ENCODE results near the gene CD68.

The CD68 gene

DNA sequence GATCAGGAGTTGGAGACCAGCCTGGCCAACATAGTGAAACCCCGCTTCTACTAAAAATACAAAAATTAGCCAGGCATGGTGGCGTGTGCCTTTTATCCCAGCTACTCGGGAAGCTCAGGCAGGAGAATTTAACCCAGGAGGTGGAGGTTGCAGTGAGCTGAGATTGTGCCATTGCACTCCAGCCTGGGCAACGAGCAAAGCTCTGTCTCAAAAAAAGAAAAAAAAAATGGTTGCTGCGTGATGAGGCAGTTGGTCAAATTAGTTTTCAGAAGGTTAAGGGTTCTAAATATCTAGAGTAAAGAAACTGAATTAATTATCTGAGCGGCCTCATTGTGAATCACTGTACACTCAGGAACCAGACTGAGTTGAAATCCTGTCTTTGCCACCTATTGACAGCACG is 3.5 kb upstream of the CD68 start:
- no peak overlapping the region; the same call in 1 of the 2 replicates for H3K9ac ChIP-seq (ENCODE audit: low read length)
- H3K4me2 ChIP-seq (ENCODE audit: low read depth, low read length, poor library complexity, severe bottlenecking), result no peak overlapping the region
- no peaks in the 10 kb centered on the region for H3K9me3 ChIP-seq (ENCODE audit: insufficient read depth, low read length)
- H2AFZ ChIP-seq (ENCODE audit: low read depth, low read length, severe bottlenecking), result no peak overlapping the region
- peaks cover 35% of the 10 kb centered on the region for H3K79me2 ChIP-seq (ENCODE audit: insufficient read depth, low read length)
- peaks cover 38% of the 10 kb centered on the region for H3K36me3 ChIP-seq (ENCODE audit: low read length)
- no peak overlapping the region for H3K27ac ChIP-seq (ENCODE audit: low read depth, low read length)
- H4K20me1 ChIP-seq (ENCODE audit: low read depth, low read length), result peaks cover 32% of the 10 kb centered on the region
- no peak for TF ChIP-seq EZH2phosphoT487 (conservative IDR thresholded peaks at IDR 0.05; ENCODE audit: low read length)
- TF ChIP-seq, protein P1, sequence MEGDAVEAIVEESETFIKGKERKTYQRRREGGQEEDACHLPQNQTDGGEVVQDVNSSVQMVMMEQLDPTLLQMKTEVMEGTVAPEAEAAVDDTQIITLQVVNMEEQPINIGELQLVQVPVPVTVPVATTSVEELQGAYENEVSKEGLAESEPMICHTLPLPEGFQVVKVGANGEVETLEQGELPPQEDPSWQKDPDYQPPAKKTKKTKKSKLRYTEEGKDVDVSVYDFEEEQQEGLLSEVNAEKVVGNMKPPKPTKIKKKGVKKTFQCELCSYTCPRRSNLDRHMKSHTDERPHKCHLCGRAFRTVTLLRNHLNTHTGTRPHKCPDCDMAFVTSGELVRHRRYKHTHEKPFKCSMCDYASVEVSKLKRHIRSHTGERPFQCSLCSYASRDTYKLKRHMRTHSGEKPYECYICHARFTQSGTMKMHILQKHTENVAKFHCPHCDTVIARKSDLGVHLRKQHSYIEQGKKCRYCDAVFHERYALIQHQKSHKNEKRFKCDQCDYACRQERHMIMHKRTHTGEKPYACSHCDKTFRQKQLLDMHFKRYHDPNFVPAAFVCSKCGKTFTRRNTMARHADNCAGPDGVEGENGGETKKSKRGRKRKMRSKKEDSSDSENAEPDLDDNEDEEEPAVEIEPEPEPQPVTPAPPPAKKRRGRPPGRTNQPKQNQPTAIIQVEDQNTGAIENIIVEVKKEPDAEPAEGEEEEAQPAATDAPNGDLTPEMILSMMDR (IDR thresholded peaks at IDR 0.05; ENCODE audit: insufficient read depth, low read length, poor library complexity, severe bottlenecking), result no peak
- no peak overlapping the region for H3K4me3 ChIP-seq (ENCODE audit: insufficient read depth, low read length, poor library complexity, severe bottlenecking)
- H3F3A ChIP-seq (ENCODE audit: insufficient read depth), result peaks cover 87% of the 10 kb centered on the region
- H3K27me3 ChIP-seq (ENCODE audit: low read length), result no peaks in the 10 kb centered on the region
- H3K9me2 ChIP-seq (replicated peaks; ENCODE audit: insufficient read depth, low read length), result no peaks in the 10 kb centered on the region

DNA sequence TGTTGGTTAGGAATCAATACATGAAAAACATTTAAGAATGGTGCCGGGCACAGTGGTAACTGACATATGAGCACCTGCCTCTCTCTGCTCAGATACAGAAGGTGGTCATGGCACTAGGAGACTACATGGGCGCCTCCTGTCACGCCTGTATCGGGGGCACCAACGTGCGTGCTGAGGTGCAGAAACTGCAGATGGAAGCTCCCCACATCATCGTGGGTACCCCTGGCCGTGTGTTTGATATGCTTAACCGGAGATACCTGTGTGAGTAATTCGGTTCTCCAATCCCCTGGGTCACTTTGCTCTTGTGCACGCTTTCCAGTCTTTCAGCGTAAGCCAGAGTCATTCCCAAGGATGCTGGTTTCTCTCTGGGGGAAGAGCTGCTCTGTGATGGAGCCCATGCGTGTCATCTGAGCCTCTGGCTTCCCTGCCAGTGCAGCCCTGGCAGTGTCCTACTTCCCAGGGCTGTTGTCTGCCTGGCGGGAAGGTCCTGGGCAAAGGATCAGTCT is 3.0 kb upstream of the CD68 start:
- Histone ChIP-seq H3K4me3 (ENCODE audit: insufficient read depth, low read length, poor library complexity, severe bottlenecking) (no peak overlapping the region), H3K79me2 (ENCODE audit: insufficient read depth, low read length) (peaks cover 35% of the 10 kb centered on the region), H4K20me1 (ENCODE audit: low read depth, low read length) (peaks cover 32% of the 10 kb centered on the region), H2AFZ (ENCODE audit: low read depth, low read length, severe bottlenecking) (no peak overlapping the region), H3K36me3 (ENCODE audit: low read length) (peaks cover 38% of the 10 kb centered on the region), H3K9me3 (ENCODE audit: insufficient read depth, low read length) (no peaks in the 10 kb centered on the region), H3K9me2 (replicated peaks; ENCODE audit: insufficient read depth, low read length) (no peaks in the 10 kb centered on the region), H3K4me2 (ENCODE audit: low read depth, low read length, poor library complexity, severe bottlenecking) (no peak overlapping the region), H3F3A (ENCODE audit: insufficient read depth) (peaks cover 85% of the 10 kb centered on the region), H3K9ac (ENCODE audit: low read length) (no peak overlapping the region), H3K27me3 (ENCODE audit: low read length) (no peaks in the 10 kb centered on the region), H3K27ac (ENCODE audit: low read depth, low read length) (no peak overlapping the region)
- TF ChIP-seq, protein P1 (IDR thresholded peaks at IDR 0.05; ENCODE audit: insufficient read depth, low read length, poor library complexity, severe bottlenecking), result no peak
- no peak for TF ChIP-seq EZH2phosphoT487 (conservative IDR thresholded peaks at IDR 0.05; ENCODE audit: low read length)

DNA sequence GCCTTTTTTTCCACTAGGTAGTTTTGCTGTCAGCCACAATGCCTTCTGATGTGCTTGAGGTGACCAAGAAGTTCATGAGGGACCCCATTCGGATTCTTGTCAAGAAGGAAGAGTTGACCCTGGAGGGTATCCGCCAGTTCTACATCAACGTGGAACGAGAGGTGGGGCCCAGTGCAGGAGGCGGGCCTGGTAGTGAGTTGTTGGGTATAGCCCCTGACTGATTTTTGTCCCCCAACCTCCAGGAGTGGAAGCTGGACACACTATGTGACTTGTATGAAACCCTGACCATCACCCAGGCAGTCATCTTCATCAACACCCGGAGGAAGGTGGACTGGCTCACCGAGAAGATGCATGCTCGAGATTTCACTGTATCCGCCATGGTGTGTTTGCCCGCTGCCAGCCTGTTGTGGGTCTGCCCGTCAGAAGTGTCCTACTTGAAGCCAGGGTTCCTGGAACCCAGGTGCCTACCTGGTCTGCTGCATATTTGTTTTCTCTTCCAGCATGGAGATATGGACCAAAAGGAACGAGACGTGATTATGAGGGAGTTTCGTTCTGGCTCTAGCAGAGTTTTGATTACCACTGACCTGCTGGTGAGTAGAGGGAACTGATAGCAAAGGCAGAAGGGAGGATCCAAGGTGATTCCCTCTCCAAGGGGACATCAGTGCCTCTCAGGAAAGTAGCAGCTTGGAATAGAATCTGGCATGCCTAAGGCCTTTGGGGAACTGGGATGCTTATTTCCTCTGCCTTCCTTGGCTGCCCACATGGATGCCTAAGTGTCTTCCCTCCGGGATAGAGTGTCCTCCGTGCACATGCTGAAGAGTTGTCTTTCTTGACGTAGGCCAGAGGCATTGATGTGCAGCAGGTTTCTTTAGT is 1.9 kb upstream of the CD68 start:
- Histone ChIP-seq H4K20me1 (ENCODE audit: low read depth, low read length) (peaks cover 32% of the 10 kb centered on the region), H2AFZ (ENCODE audit: low read depth, low read length, severe bottlenecking) (no peak overlapping the region), H3K4me3 (ENCODE audit: insufficient read depth, low read length, poor library complexity, severe bottlenecking) (no peak overlapping the region), H3K4me2 (ENCODE audit: low read depth, low read length, poor library complexity, severe bottlenecking) (no peak overlapping the region), H3K9ac (ENCODE audit: low read length) (no peak overlapping the region), H3K27me3 (ENCODE audit: low read length) (no peaks in the 10 kb centered on the region), H3K27ac (ENCODE audit: low read depth, low read length) (no peak overlapping the region), H3K36me3 (ENCODE audit: low read length) (peaks cover 38% of the 10 kb centered on the region), H3K9me3 (ENCODE audit: insufficient read depth, low read length) (no peaks in the 10 kb centered on the region), H3K9me2 (replicated peaks; ENCODE audit: insufficient read depth, low read length) (no peaks in the 10 kb centered on the region), H3F3A (ENCODE audit: insufficient read depth) (peaks cover 84% of the 10 kb centered on the region), H3K79me2 (ENCODE audit: insufficient read depth, low read length) (peaks cover 37% of the 10 kb centered on the region)
- TF ChIP-seq EZH2phosphoT487 (conservative IDR thresholded peaks at IDR 0.05; ENCODE audit: low read length), result no peak
- TF ChIP-seq, protein P1 (IDR thresholded peaks at IDR 0.05; ENCODE audit: insufficient read depth, low read length, poor library complexity, severe bottlenecking), result no peak
